ENCODE results near the gene CDC42SE2. TPM values are rescaled to one million over a fixed set of nuclear protein-coding genes. Genes with fewer than 3 reads are reported as not detected.
"Not testable (repeated sequence)": the region's sequence is repeated elsewhere in the genome, so short reads cannot be mapped to it uniquely, and the experiment has no call there.

CDC42SE2 gene
- total RNA-seq, 1 experiment from 2014 or later, result 33.7 TPM

DNA sequence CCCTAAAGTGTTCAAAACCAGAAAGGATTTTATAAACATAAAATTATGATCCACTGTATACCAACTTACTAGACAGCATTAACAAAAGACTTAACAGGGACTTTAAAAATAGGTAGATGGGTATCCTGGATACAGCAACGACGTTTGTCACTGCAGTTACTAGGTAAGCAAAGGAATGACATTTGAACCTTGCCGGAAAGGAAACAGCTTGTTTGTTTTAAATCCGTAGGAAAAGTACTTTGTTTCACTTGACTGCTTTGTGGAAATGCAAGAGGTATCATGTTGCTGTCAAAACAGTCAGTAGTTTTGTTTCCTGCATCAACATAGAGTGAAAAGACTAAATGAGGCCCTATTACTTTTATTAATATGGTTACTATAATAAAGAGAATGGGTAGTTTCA is 122.9 kb downstream of the CDC42SE2 start:
- Histone ChIP-seq H3K27me3 (no peaks in the 10 kb centered on the region), H3K9me3 (replicated peaks) (no peaks in the 10 kb centered on the region), H3K4me3 (no peak overlapping the region), H3K4me1 (peaks cover 8% of the 10 kb centered on the region), H3K27ac (no peak overlapping the region), H3K36me3 (peaks cover 7% of the 10 kb centered on the region)
- DNase-seq, result peak in 1 of 2 experiments; percentile 32

DNA sequence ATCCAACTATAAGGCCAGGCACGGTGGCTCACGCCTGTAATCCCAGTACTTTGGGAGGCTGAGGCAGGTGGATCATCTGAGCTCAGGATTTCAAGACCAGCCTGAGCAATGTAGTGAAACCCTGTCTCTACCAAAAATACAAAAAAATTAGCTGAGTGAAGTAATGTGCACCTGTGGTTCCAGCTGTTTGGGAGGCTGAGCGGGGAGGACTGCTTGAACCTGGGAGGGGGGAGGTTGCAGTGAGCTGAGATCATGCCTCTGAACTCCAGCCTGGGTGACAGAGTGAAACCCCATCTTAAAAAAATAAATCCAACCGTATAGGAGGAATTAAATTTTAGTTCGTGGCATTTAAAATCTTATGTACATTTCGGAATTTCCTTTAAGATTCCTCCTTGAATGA is 123.4 kb downstream of the CDC42SE2 start:
- DNase-seq, result no peak

DNA sequence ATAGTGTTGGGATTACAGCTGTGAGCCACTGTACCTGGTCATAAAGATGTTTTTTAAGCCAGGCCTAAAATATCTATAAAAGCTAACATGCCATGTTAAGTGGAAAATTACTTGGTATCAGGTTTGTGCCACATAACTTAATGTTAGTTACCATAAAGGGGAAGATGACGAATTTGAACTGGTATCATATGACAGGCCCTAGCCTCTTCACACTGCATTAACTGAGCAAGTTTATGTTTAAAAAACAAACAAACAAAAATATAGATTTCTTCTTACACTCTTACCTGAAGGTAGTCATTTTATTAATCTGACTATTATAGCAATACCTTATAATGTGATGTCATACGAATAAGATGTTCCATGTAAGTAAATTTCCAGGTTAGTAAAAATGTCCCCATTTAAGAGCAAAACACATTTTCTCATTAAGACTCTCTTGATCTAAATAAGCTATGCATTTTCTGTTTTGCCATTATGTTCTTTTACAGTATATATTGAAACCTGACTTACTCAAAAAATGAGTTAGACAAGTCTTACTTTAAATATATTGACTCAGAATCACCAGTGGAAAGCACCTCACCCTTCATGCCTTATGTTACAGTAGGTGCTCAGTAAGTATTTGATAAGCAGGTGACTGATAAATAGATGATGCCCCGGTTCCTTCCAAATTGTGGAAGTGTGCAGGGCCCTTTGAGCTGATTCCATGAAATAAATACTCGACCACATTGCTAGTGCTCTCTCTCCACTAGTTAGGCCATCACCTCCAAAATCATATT is 125.4 kb downstream of the CDC42SE2 start:
- DNase-seq, result no peak
- no peak overlapping the region for H3K4me3 ChIP-seq
- no peak overlapping the region for H3K27ac ChIP-seq
- peaks cover 8% of the 10 kb centered on the region for H3K4me1 ChIP-seq
- no peaks in the 10 kb centered on the region for H3K9me3 ChIP-seq (replicated peaks)
- H3K27me3 ChIP-seq, result no peaks in the 10 kb centered on the region
- peaks cover 20% of the 10 kb centered on the region for H3K36me3 ChIP-seq

More for the DNA sequence above, 123.4 kb downstream of the CDC42SE2 start:
- no peak overlapping the region for H3K27ac ChIP-seq
- H3K27me3 ChIP-seq, result no peaks in the 10 kb centered on the region
- no peaks in the 10 kb centered on the region for H3K9me3 ChIP-seq (replicated peaks)
- peaks cover 8% of the 10 kb centered on the region for H3K36me3 ChIP-seq
- H3K4me1 ChIP-seq, result peaks cover 8% of the 10 kb centered on the region
- H3K4me3 ChIP-seq, result no peak overlapping the region

DNA sequence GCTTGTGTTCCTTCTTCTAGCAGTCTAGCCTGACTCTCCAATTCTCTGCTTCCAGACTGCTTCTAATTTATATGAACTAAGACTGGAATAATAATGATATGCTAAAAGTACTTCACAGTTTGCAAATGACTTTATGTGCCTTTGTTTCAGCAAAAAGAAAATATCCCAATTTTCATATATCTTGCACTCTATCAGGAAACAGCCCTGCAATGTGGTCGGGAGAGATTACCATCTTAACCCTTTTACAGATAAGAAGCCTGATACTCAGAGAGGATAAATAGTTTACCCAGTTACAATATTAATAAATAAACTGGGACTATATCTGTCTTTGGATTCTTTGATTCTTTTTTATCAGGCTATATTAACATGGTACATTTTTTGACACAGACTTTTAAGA is 126.0 kb downstream of the CDC42SE2 start:
- no peaks in the 10 kb centered on the region for H3K27me3 ChIP-seq
- H3K4me1 ChIP-seq, result peaks cover 8% of the 10 kb centered on the region
- DNase-seq, result no peak
- no peak overlapping the region for H3K4me3 ChIP-seq
- no peaks in the 10 kb centered on the region for H3K9me3 ChIP-seq (replicated peaks)
- no peak overlapping the region for H3K27ac ChIP-seq
- peaks cover 23% of the 10 kb centered on the region for H3K36me3 ChIP-seq

DNA sequence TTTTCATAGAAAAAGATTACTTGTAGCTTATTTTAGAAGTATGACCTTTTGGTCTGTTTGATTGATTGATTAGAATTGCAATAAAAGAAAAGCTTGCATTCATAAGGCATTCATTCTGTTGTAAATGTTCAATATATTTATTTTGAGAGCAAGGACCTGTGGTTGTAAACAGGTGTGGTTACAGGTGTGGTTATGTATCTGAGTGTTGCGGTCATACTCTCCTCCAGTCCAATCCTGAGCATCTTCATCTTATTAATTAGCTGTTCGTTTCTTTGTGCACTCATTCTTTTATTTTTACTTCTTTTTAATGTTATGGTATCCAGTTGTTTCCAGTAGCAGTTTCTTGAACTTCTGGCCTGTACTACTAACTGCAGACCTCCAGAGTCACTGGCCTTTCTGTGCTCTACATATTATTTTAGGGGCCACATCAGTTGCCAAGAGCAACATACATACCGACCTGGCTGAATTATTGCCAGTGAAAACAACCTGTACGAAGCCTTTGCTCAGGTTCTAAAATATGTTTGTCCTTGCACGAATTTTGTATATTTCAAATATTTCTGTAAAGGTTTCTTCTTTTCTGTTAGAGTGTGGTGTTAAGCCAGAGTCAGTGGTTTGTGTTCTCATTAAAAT is 128.7 kb downstream of the CDC42SE2 start:
- Histone ChIP-seq H3K4me3 (no peak overlapping the region), H3K27me3 (no peaks in the 10 kb centered on the region), H3K9me3 (replicated peaks) (no peaks in the 10 kb centered on the region), H3K36me3 (peaks cover 30% of the 10 kb centered on the region), H3K4me1 (no peaks in the 10 kb centered on the region), H3K27ac (no peak overlapping the region)
- DNase-seq, result no peak

DNA sequence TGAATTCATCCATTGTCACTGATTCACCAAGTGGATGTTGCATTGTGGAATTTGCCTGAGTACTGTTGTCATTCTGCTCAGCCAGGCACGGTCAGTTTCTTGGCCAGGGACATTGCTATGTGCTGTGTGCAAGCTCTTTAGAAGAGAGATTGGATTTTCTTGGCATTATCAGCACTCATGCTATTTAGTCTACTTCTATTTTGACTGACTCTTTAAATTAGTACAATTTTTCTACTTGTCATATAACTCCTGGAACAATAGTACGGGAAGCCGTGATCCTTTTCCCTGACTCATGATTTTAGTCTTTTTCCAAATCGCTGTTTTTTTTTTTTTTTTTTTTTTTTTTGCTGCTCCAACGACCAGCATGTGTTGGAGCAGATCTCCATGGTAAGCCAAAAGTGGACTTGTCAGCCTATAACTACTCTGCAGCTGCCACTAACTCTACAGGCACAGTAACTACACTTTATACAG is 129.7 kb downstream of the CDC42SE2 start:
- Histone ChIP-seq H3K36me3 (peaks cover 35% of the 10 kb centered on the region), H3K27ac (no peak overlapping the region), H3K27me3 (no peaks in the 10 kb centered on the region), H3K4me1 (no peaks in the 10 kb centered on the region), H3K9me3 (replicated peaks) (no peaks in the 10 kb centered on the region), H3K4me3 (no peak overlapping the region)
- no peak for DNase-seq

DNA sequence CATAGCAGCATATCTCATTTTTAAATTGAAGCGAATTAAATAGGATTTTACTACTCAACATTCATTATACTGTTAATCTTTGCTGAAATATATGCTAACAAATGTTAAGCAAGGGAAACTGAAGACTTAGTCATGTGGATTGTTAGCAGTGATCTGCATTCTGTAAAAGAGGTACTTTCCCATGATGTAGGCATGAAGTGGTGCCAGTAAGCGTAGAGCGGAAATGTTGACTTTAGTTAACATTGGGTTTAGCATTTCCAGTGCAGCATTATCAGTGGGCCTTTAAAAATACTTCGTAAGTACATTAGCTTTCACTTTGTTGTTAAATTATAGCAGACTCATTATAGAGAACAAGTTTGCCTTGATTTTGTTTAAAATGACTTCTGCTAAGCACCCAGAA is 130.3 kb downstream of the CDC42SE2 start:
- DNase-seq, result no peak
- Histone ChIP-seq H3K27me3 (no peaks in the 10 kb centered on the region), H3K36me3 (peaks cover 35% of the 10 kb centered on the region), H3K4me3 (no peak overlapping the region), H3K4me1 (no peaks in the 10 kb centered on the region), H3K9me3 (replicated peaks) (no peaks in the 10 kb centered on the region), H3K27ac (no peak overlapping the region)

DNA sequence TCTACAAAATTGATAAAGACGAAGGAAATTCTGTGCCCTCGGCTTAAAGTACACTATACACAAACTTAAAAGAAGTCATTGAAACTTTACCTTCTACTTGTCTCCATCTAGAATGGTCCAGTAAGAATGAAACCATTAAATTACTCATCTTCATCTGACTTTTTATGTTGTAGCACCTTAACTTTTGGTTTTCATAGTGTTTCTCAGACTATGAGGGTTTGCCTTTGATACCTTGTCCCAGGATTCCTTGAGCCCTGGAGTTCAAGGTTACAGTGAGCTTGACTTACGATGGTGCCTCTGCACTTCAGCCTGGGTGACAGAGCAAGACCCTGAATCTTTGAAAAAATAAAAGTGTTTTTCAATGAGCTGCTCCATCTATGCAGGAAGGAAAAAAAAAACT is 132.2 kb downstream of the CDC42SE2 start:
- no peak for DNase-seq
- Histone ChIP-seq H3K27ac (no peak overlapping the region), H3K4me3 (no peak overlapping the region), H3K9me3 (replicated peaks) (no peaks in the 10 kb centered on the region), H3K36me3 (peaks cover 34% of the 10 kb centered on the region), H3K27me3 (no peaks in the 10 kb centered on the region), H3K4me1 (no peaks in the 10 kb centered on the region)

DNA sequence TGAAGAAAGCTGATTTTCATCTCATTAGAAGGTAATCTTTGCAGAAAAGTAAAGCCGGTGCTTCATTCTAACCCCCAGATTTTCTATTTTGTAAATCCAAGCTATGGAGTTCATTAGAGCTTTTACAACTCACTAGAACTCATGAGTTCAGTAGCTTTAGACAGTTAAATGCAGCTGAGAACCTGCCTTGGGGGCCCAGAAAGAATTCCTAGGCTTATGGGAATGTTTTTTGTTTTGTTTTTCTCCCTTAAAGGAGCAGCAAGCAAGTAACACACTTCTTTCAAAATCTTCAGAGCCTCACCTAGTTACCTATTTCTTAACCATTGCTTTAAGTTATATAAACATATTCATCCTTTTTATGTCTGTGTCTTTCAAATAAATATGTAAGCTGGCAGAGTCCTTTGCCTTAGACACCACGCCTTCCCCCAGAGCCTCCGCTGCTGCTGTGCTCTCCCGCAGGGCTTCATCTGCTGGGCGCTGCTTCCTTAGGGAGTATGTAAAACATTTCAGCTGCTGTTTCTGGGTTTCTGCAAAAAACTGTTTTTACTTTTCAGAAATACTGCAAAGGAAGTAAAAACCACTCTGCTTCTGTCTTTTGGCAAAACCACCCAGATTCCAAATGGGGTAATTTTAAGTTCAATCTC is 132.9 kb downstream of the CDC42SE2 start:
- Histone ChIP-seq H3K4me3 (no peak overlapping the region), H3K27ac (no peak overlapping the region), H3K4me1 (no peaks in the 10 kb centered on the region), H3K36me3 (peaks cover 34% of the 10 kb centered on the region), H3K9me3 (replicated peaks) (no peaks in the 10 kb centered on the region; the same call in 1 of the 2 replicates), H3K27me3 (no peaks in the 10 kb centered on the region)
- no peak for DNase-seq

DNA sequence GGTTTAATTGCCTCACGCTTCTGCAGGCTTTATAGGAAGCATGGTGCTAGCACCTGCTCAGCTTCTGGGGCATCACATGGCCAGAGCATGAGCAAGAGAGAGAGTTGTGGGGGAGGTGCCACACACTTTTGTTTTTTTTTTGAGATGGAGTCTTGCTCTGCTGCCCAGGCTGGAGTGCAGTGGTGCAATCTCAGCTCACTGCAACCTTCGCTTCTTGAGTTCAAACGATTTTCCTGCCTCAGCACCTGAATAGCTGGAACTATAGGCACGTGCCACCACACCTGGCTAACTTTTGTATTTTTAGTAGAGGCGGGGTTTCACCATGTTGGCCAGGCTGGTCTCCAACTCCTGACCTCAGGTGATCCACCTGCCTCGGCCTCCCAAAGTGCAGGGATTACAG is 135.2 kb downstream of the CDC42SE2 start:
- peaks cover 25% of the 10 kb centered on the region; the same call in 1 of the 2 replicates for H3K36me3 ChIP-seq
- H3K4me1 ChIP-seq; H3K27me3 ChIP-seq; H3K9me3 ChIP-seq (replicated peaks); H3K27ac ChIP-seq; DNase-seq; H3K4me3 ChIP-seq: not testable (repeated sequence)

DNA sequence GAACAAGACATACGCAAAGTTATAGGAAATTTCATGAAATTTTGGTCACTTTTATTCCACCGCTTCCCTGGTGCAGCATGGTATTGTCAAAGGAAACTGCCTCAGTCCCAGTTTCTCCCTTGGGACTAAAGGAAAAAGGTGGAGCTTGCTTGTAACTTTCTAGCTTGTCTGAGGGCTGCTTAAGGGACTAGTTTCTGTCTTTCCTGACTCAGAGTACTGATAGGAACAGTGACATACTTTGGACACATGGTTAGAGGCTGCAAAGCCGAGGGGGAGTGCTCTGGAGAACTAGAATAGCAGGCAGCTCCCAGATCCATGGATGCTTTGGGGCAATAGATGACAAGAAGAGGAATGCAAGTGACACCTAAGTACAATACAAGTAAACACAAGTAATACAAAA is 136.7 kb downstream of the CDC42SE2 start:
- H3K9me3 ChIP-seq (replicated peaks), result peaks cover 3% of the 10 kb centered on the region
- no peaks in the 10 kb centered on the region for H3K27me3 ChIP-seq
- DNase-seq, result no peak
- H3K4me3 ChIP-seq, result no peak overlapping the region
- no peak overlapping the region for H3K27ac ChIP-seq
- peaks cover 18% of the 10 kb centered on the region for H3K36me3 ChIP-seq
- H3K4me1 ChIP-seq, result no peaks in the 10 kb centered on the region

DNA sequence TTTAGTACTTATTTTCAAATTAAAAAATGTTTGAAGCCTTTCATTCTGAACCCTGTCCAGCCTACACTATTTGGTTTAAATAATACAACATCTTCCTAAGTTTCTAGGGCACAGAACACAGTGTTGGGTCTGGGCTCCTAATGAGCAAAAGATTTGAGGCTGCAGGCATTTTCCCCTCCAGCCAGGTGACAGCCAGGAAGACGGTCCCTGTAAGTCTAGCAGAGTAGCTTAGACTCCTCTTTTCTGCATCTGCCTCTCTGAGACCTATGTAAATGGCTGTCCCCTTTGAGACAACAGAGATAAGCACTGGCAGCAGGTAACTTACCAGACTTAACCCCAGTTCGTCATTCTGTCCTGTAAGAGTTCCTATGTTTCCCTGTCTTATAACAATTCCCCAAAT is 141.8 kb downstream of the CDC42SE2 start:
- H3K9me3 ChIP-seq (replicated peaks), result peaks cover 3% of the 10 kb centered on the region
- H3K4me1 ChIP-seq, result no peaks in the 10 kb centered on the region
- H3K36me3 ChIP-seq, result peaks cover 13% of the 10 kb centered on the region
- H3K27me3 ChIP-seq, result no peaks in the 10 kb centered on the region
- no peak overlapping the region for H3K4me3 ChIP-seq
- no peak for DNase-seq
- no peak overlapping the region for H3K27ac ChIP-seq

DNA sequence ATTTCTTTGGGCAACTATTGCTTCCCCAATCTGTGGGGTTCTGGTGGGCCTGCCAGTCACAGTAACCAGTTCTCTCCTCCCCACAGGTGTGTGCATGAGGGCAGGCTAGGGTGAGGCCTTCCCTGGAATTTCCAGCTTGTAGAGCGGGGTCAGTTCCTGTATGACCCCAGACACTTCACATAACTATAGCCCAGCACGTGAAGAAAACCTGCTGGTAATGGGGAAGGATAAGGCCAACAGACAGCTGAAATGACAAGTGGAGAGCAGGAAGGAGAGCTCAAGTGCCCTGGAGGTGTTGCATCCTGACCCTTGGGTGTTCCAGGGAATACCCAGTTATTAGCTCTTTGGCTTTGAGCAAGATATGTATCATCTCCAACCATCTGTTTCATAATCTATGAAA is 142.2 kb downstream of the CDC42SE2 start:
- Histone ChIP-seq H3K36me3 (peaks cover 10% of the 10 kb centered on the region), H3K27ac (no peak overlapping the region), H3K9me3 (replicated peaks) (peaks cover 3% of the 10 kb centered on the region), H3K4me3 (no peak overlapping the region), H3K4me1 (no peaks in the 10 kb centered on the region), H3K27me3 (no peaks in the 10 kb centered on the region)
- no peak for DNase-seq

DNA sequence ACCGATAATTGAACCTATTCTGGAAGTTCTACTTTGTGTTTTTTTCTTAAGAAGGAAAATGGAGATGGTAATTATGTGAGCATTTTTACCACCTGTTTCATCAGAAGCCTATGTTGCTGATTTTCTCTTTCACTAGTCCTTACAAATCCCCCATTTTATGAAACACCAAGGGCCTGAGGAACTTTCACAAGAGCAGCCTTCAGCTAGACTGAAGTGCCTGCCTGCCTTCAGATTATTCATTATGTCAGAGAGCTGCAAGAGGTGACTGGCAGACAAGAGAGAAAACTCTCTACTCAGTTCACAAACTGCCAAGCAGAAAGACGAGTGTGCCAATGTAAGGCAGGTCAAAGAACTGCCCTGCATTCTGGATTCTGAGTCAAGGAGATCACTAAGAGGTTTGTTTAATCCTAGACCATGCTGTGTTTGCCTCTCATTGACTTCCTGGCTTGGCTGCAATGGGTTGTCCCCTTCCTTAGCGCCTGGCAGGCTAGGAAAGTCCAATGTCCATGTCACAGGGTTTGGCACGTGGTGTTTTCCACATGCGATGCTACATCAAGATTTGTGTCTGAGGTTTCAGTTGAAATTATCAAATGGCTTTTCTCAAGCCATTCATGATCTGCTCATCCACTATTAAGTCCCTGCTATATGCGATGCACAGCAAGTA is 143.3 kb downstream of the CDC42SE2 start:
- no peaks in the 10 kb centered on the region for H3K4me1 ChIP-seq
- no peak overlapping the region for H3K27ac ChIP-seq
- H3K9me3 ChIP-seq (replicated peaks), result peaks cover 3% of the 10 kb centered on the region
- no peaks in the 10 kb centered on the region for H3K27me3 ChIP-seq
- peaks cover 10% of the 10 kb centered on the region for H3K36me3 ChIP-seq
- H3K4me3 ChIP-seq, result no peak overlapping the region
- no peak for DNase-seq

All from SJCRH30 (cell line).